ENCODE data around the gene LRRC10B.

Gene LRRC10B

GRCh38 chr11:61486011-61486620 lies 22.4 kb upstream of the LRRC10B start:
- Histone ChIP-seq H3K4ac (ENCODE audit: low read length) (no peak overlapping the region), H3K18ac (ENCODE audit: low read length) (peak overlapping the region; percentile 40), H4K91ac (ENCODE audit: low read depth, low read length, poor library complexity) (no peak overlapping the region), H3K14ac (ENCODE audit: low read length) (peak overlapping the region; percentile 13), H3K27ac (replicated peaks; ENCODE audit: low read length) (no peak overlapping the region), H2AFZ (ENCODE audit: low read length) (no peak overlapping the region), H2AK5ac (ENCODE audit: low read depth, low read length) (no peak overlapping the region), H2BK15ac (ENCODE audit: low read length) (no peak overlapping the region), H3K4me1 (ENCODE audit: control insufficient read depth in 2 of 2, insufficient read depth in 1 of 2, low read depth in 1 of 2, low read length in 2 of 2) (peaks cover 38 to 43% of the 10 kb centered on the region in 2 donors), H3K9me3 (replicated peaks in 1 of 2; ENCODE audit: control insufficient read depth in 2 of 2, insufficient read depth in 1 of 2, low read depth in 1 of 2, low read length in 2 of 2) (no peaks in the 10 kb centered on the region), H3K23ac (ENCODE audit: low read depth, low read length, poor library complexity) (no peak overlapping the region), H3K4me2 (ENCODE audit: insufficient read depth, low read length, poor library complexity, severe bottlenecking) (no peak overlapping the region), H4K8ac (ENCODE audit: low read depth, low read length) (no peak overlapping the region), H2BK120ac (ENCODE audit: low read depth, low read length) (no peak overlapping the region), H3K27me3 (ENCODE audit: control insufficient read depth in 3 of 3, insufficient read depth in 3 of 3, low read depth in 1 of 3, low read length in 3 of 3) (no peaks in the 10 kb centered on the region), H2BK12ac (ENCODE audit: low read length) (no peak overlapping the region), H2BK5ac (ENCODE audit: low read length) (no peak overlapping the region), H3K36me3 (replicated peaks in 1 of 2; ENCODE audit: control insufficient read depth in 2 of 2, insufficient read depth in 2 of 2, low read length in 2 of 2) (no peaks in the 10 kb centered on the region), H3K4me3 (ENCODE audit: low read length in 2 of 2) (no peak overlapping the region), H3K9ac (ENCODE audit: low read depth, low read length, poor library complexity) (no peak overlapping the region), H3K79me1 (ENCODE audit: low read depth, low read length) (no peaks in the 10 kb centered on the region)
- WGBS, 2 donors (ENCODE audit: extremely low coverage in 2 of 2, insufficient read length in 2 of 2, insufficient replicate concordance in 1 of 2), result no CpG with 5 or more reads among the region's 6 CpGs
- no peak for DNase-seq (ENCODE audit: low spot score)

GRCh38 chr11:61486779-61487178 lies 21.8 kb upstream of the LRRC10B start:
- Histone ChIP-seq H2AFZ (ENCODE audit: low read length) (no peak overlapping the region), H3K79me1 (ENCODE audit: low read depth, low read length) (no peaks in the 10 kb centered on the region), H3K18ac (ENCODE audit: low read length) (no peak overlapping the region), H2BK15ac (ENCODE audit: low read length) (no peak overlapping the region), H3K4me1 (ENCODE audit: control insufficient read depth in 2 of 2, insufficient read depth in 1 of 2, low read depth in 1 of 2, low read length in 2 of 2) (peaks cover 31 to 39% of the 10 kb centered on the region in 2 donors), H3K9ac (ENCODE audit: low read depth, low read length, poor library complexity) (no peak overlapping the region), H2AK5ac (ENCODE audit: low read depth, low read length) (peak overlapping the region; percentile 39), H3K27ac (replicated peaks; ENCODE audit: low read length) (no peak overlapping the region), H4K91ac (ENCODE audit: low read depth, low read length, poor library complexity) (no peak overlapping the region), H3K36me3 (replicated peaks in 1 of 2; ENCODE audit: control insufficient read depth in 2 of 2, insufficient read depth in 2 of 2, low read length in 2 of 2) (no peaks in the 10 kb centered on the region), H3K4me2 (ENCODE audit: insufficient read depth, low read length, poor library complexity, severe bottlenecking) (no peak overlapping the region), H2BK120ac (ENCODE audit: low read depth, low read length) (no peak overlapping the region), H3K4ac (ENCODE audit: low read length) (no peak overlapping the region), H3K27me3 (ENCODE audit: control insufficient read depth in 3 of 3, insufficient read depth in 3 of 3, low read depth in 1 of 3, low read length in 3 of 3) (no peaks in the 10 kb centered on the region), H3K4me3 (ENCODE audit: low read length in 2 of 2) (no peak overlapping the region), H4K8ac (ENCODE audit: low read depth, low read length) (no peak overlapping the region), H3K9me3 (replicated peaks in 1 of 2; ENCODE audit: control insufficient read depth in 2 of 2, insufficient read depth in 1 of 2, low read depth in 1 of 2, low read length in 2 of 2) (no peaks in the 10 kb centered on the region), H3K23ac (ENCODE audit: low read depth, low read length, poor library complexity) (no peak overlapping the region), H2BK12ac (ENCODE audit: low read length) (no peak overlapping the region), H3K14ac (ENCODE audit: low read length) (no peak overlapping the region), H2BK5ac (ENCODE audit: low read length) (no peak overlapping the region)
- DNase-seq (ENCODE audit: low spot score), result no peak
- WGBS, 2 donors (ENCODE audit: extremely low coverage in 2 of 2, insufficient read length in 2 of 2, insufficient replicate concordance in 1 of 2), result no CpG with 5 or more reads among the region's 5 CpGs

- H2BK120ac ChIP-seq (ENCODE audit: low read depth, low read length), result no peak overlapping the region
- WGBS, 2 donors (ENCODE audit: extremely low coverage in 2 of 2, insufficient read length in 2 of 2, insufficient replicate concordance in 1 of 2), result no CpG with 5 or more reads among the region's 4 CpGs
- H3K4me1 ChIP-seq (ENCODE audit: control insufficient read depth in 2 of 2, insufficient read depth in 1 of 2, low read depth in 1 of 2, low read length in 2 of 2), result peaks cover 24 to 32% of the 10 kb centered on the region in 2 donors
- no peak overlapping the region for H3K27ac ChIP-seq (replicated peaks; ENCODE audit: low read length)
- no peaks in the 10 kb centered on the region for H3K9me3 ChIP-seq (replicated peaks in 1 of 2; ENCODE audit: control insufficient read depth in 2 of 2, insufficient read depth in 1 of 2, low read depth in 1 of 2, low read length in 2 of 2)
- no peaks in the 10 kb centered on the region for H3K36me3 ChIP-seq (replicated peaks in 1 of 2; ENCODE audit: control insufficient read depth in 2 of 2, insufficient read depth in 2 of 2, low read length in 2 of 2)
- no peak overlapping the region for H4K91ac ChIP-seq (ENCODE audit: low read depth, low read length, poor library complexity)
- H2AFZ ChIP-seq (ENCODE audit: low read length), result no peak overlapping the region
- H3K79me1 ChIP-seq (ENCODE audit: low read depth, low read length), result no peaks in the 10 kb centered on the region
- H3K18ac ChIP-seq (ENCODE audit: low read length), result no peak overlapping the region
- no peak overlapping the region for H3K9ac ChIP-seq (ENCODE audit: low read depth, low read length, poor library complexity)
- H3K27me3 ChIP-seq (ENCODE audit: control insufficient read depth in 3 of 3, insufficient read depth in 3 of 3, low read depth in 1 of 3, low read length in 3 of 3), result no peaks in the 10 kb centered on the region
- no peak overlapping the region for H3K4ac ChIP-seq (ENCODE audit: low read length)
- H2AK5ac ChIP-seq (ENCODE audit: low read depth, low read length), result no peak overlapping the region
- H2BK5ac ChIP-seq (ENCODE audit: low read length), result no peak overlapping the region
- H3K4me3 ChIP-seq (ENCODE audit: low read length in 2 of 2), result peak overlapping the region in 1 of 2 donors; percentile 55
- H2BK15ac ChIP-seq (ENCODE audit: low read length), result no peak overlapping the region
- no peak for DNase-seq (ENCODE audit: low spot score)
- no peak overlapping the region for H3K14ac ChIP-seq (ENCODE audit: low read length)
- H3K23ac ChIP-seq (ENCODE audit: low read depth, low read length, poor library complexity), result no peak overlapping the region
- H4K8ac ChIP-seq (ENCODE audit: low read depth, low read length), result no peak overlapping the region
- no peak overlapping the region for H3K4me2 ChIP-seq (ENCODE audit: insufficient read depth, low read length, poor library complexity, severe bottlenecking)
- no peak overlapping the region for H2BK12ac ChIP-seq (ENCODE audit: low read length)
These were observed 21.1 kb upstream of the LRRC10B start for GRCh38 chr11:61487342-61488025.

- no CpG with 5 or more reads among the region's 19 CpGs for WGBS, 2 donors (ENCODE audit: extremely low coverage in 2 of 2, insufficient read length in 2 of 2, insufficient replicate concordance in 1 of 2)
- H3K4ac ChIP-seq (ENCODE audit: low read length), result no peak overlapping the region
- no peak overlapping the region for H2BK12ac ChIP-seq (ENCODE audit: low read length)
- H3K4me3 ChIP-seq (ENCODE audit: low read length in 2 of 2), result no peak overlapping the region
- peaks cover 22 to 31% of the 10 kb centered on the region in 2 donors for H3K4me1 ChIP-seq (ENCODE audit: control insufficient read depth in 2 of 2, insufficient read depth in 1 of 2, low read depth in 1 of 2, low read length in 2 of 2)
- H2AFZ ChIP-seq (ENCODE audit: low read length), result peak overlapping the region; percentile 85
- DNase-seq (ENCODE audit: low spot score), result no peak
- peak overlapping the region; percentile 81 for H3K9ac ChIP-seq (ENCODE audit: low read depth, low read length, poor library complexity)
- no peak overlapping the region for H2BK120ac ChIP-seq (ENCODE audit: low read depth, low read length)
- peak overlapping the region; percentile 86 for H2AK5ac ChIP-seq (ENCODE audit: low read depth, low read length)
- no peak overlapping the region for H2BK15ac ChIP-seq (ENCODE audit: low read length)
- H3K9me3 ChIP-seq (replicated peaks in 1 of 2; ENCODE audit: control insufficient read depth in 2 of 2, insufficient read depth in 1 of 2, low read depth in 1 of 2, low read length in 2 of 2), result no peaks in the 10 kb centered on the region
- H3K27me3 ChIP-seq (ENCODE audit: control insufficient read depth in 3 of 3, insufficient read depth in 3 of 3, low read depth in 1 of 3, low read length in 3 of 3), result no peaks in the 10 kb centered on the region
- no peaks in the 10 kb centered on the region for H3K36me3 ChIP-seq (replicated peaks in 1 of 2; ENCODE audit: control insufficient read depth in 2 of 2, insufficient read depth in 2 of 2, low read length in 2 of 2)
- H4K91ac ChIP-seq (ENCODE audit: low read depth, low read length, poor library complexity), result no peak overlapping the region
- peak overlapping the region; percentile 30 for H3K27ac ChIP-seq (replicated peaks; ENCODE audit: low read length)
- H3K23ac ChIP-seq (ENCODE audit: low read depth, low read length, poor library complexity), result no peak overlapping the region
- H2BK5ac ChIP-seq (ENCODE audit: low read length), result no peak overlapping the region
- H3K79me1 ChIP-seq (ENCODE audit: low read depth, low read length), result no peaks in the 10 kb centered on the region
- peak overlapping the region; percentile 86 for H3K18ac ChIP-seq (ENCODE audit: low read length)
- peak overlapping the region; percentile 34 for H3K4me2 ChIP-seq (ENCODE audit: insufficient read depth, low read length, poor library complexity, severe bottlenecking)
- H4K8ac ChIP-seq (ENCODE audit: low read depth, low read length), result no peak overlapping the region
- H3K14ac ChIP-seq (ENCODE audit: low read length), result peak overlapping the region; percentile 25
These were observed 19.8 kb upstream of the LRRC10B start for GRCh38 chr11:61488651-61489291.

Data from neuronal stem cell (in vitro differentiated cells).